DND-41 (cell line): ENCODE results near the gene HOXD8.

Experiments used
- EZH2 ChIP-seq: IDR thresholded peaks from 3 replicates; pipeline ENCODE4 v1.6.1; 2012; ENCODE audit warnings: borderline replicate concordance, low read depth, mild to moderate bottlenecking, moderate library complexity, low read length, inconsistent platforms; ENCODE audit not compliant: severe bottlenecking
- TF ChIP-seq, protein P1 (sequence below): IDR thresholded peaks from 2 replicates; pipeline ENCODE4 v1.5.1; 2012; ENCODE audit warnings: borderline replicate concordance, low read length, moderate library complexity, mild to moderate bottlenecking; ENCODE audit not compliant: poor library complexity, severe bottlenecking; ENCODE audit errors: extremely low read depth

DNA sequence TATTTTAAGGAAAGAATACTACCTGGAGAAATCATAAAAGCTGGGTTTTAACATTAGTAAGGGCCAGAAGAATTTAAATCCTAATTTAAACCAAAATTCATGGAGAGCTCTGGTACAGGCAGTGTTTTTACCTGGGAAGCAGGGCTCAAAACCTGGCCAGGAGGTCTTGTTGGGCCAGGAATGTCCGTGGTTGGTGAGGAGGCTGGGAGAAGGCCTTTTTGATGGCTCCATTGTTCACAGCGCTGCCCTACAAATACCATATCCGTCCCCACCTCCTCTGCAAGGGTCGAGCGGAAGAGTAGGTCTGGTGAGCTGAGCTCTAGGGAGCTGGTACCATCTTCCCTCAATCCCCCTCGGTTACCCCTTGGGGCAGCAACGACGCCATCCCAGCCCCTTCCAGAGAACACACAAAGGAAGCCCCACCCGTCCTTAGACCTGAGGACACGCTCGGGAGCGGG is 48.1 kb downstream of the HOXD8 start:
- TF ChIP-seq, protein P1, sequence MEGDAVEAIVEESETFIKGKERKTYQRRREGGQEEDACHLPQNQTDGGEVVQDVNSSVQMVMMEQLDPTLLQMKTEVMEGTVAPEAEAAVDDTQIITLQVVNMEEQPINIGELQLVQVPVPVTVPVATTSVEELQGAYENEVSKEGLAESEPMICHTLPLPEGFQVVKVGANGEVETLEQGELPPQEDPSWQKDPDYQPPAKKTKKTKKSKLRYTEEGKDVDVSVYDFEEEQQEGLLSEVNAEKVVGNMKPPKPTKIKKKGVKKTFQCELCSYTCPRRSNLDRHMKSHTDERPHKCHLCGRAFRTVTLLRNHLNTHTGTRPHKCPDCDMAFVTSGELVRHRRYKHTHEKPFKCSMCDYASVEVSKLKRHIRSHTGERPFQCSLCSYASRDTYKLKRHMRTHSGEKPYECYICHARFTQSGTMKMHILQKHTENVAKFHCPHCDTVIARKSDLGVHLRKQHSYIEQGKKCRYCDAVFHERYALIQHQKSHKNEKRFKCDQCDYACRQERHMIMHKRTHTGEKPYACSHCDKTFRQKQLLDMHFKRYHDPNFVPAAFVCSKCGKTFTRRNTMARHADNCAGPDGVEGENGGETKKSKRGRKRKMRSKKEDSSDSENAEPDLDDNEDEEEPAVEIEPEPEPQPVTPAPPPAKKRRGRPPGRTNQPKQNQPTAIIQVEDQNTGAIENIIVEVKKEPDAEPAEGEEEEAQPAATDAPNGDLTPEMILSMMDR = no peak
- no peak for TF ChIP-seq EZH2
